Glutamatergic neuron (in vitro differentiated cells): Measurements from ENCODE around the gene ZKSCAN5. TPM values are rescaled to one million over a fixed set of nuclear protein-coding genes. Genes with fewer than 3 reads are reported as not detected.

Experiments
- DNase-seq: peaks from one replicate; pipeline ENCODE4 v3.0.0; 2022
- H3K27ac Mint-ChIP-seq: one replicate; pipeline ENCODE4 v1.8.0; 2020; ENCODE audit warnings: mild to moderate bottlenecking, mixed read lengths, inconsistent platforms; ENCODE audit not compliant: unreplicated experiment
- H3K27me3 Mint-ChIP-seq: one replicate; pipeline ENCODE4 v1.8.0; 2020; ENCODE audit warnings: mild to moderate bottlenecking, moderate library complexity, mixed read lengths, inconsistent platforms; ENCODE audit not compliant: unreplicated experiment
- H3K36me3 Mint-ChIP-seq: one replicate; pipeline ENCODE4 v1.8.0; 2020; ENCODE audit warnings: mild to moderate bottlenecking, mixed read lengths, inconsistent platforms; ENCODE audit not compliant: unreplicated experiment
- H3K4me1 Mint-ChIP-seq: one replicate; pipeline ENCODE4 v1.8.0; 2020; ENCODE audit warnings: mild to moderate bottlenecking, low read depth, mixed read lengths, inconsistent platforms; ENCODE audit not compliant: unreplicated experiment
- H3K4me3 Mint-ChIP-seq: one replicate; pipeline ENCODE4 v1.8.0; 2020; ENCODE audit warnings: mild to moderate bottlenecking, mixed read lengths, inconsistent platforms; ENCODE audit not compliant: unreplicated experiment
- H3K9me3 Mint-ChIP-seq: one replicate; pipeline ENCODE4 v1.8.0; 2020; ENCODE audit warnings: mild to moderate bottlenecking, moderate library complexity, mixed read lengths, inconsistent platforms; ENCODE audit not compliant: unreplicated experiment
- total RNA-seq: library from RNA; stranded (reverse); fragmentation: NEBNext Ultra II Directional; extraction: Animal tissue kit (Norgen Biotek cat#: 25700); gene quantifications from one replicate; pipeline ENCODE4 v1.2.1, GENCODE V29; 2021; ENCODE audit not compliant: unreplicated experiment
- TF ChIP-seq, protein P1 (sequence below): fragments of 200-600 bp; sonication (generic); IDR thresholded peaks from one replicate; pipeline ENCODE4 v1.5.0; 2021; ENCODE audit not compliant: partially characterized antibody, unreplicated experiment

ZKSCAN5 gene
- total RNA-seq, 1 donor from 2014 or later: 18.7 TPM

GRCh38 chr7:99551767-99552463 is 47.5 kb downstream of the ZKSCAN5 start, which contains the start of gene FAM200A:
Gene FAM200A, minus strand, starts transcription at chr7:99552114. Its CDS starts 3,707 bp downstream, at chr7:99548407.
- DNase-seq: peak; percentile 91
- H3K27ac Mint-ChIP-seq: peak within 1 kb of the TSS; percentile 69
- peaks cover 10% of the 10 kb centered on the region for H3K9me3 Mint-ChIP-seq
- H3K36me3 Mint-ChIP-seq: peaks cover 14% of the 10 kb centered on the region
- H3K4me1 Mint-ChIP-seq: peaks cover 6% of the 10 kb centered on the region
- TF ChIP-seq, protein P1, sequence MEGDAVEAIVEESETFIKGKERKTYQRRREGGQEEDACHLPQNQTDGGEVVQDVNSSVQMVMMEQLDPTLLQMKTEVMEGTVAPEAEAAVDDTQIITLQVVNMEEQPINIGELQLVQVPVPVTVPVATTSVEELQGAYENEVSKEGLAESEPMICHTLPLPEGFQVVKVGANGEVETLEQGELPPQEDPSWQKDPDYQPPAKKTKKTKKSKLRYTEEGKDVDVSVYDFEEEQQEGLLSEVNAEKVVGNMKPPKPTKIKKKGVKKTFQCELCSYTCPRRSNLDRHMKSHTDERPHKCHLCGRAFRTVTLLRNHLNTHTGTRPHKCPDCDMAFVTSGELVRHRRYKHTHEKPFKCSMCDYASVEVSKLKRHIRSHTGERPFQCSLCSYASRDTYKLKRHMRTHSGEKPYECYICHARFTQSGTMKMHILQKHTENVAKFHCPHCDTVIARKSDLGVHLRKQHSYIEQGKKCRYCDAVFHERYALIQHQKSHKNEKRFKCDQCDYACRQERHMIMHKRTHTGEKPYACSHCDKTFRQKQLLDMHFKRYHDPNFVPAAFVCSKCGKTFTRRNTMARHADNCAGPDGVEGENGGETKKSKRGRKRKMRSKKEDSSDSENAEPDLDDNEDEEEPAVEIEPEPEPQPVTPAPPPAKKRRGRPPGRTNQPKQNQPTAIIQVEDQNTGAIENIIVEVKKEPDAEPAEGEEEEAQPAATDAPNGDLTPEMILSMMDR: no peak
- H3K27me3 Mint-ChIP-seq: peaks cover 1% of the 10 kb centered on the region
- peak within 1 kb of the TSS; percentile 78 for H3K4me3 Mint-ChIP-seq

DNA sequence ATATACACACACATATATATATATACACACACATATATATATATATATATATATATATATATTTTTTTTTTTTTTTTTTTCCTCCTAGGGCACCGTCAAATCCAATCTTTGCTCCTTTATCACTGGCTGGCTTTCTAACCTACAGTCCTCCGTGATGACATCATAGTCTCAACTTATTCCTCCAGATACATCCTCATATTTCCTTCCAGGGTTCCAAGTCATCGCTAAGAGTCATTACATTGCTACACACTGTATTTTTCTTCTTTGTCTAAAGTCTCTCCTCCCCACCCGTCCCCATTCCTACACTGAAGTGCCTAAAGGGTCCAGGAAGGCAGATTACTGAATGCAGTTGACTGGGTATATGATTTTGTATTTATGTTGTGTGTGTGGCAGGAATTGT is 48.6 kb downstream of the ZKSCAN5 start:
- no peak overlapping the region for H3K27ac Mint-ChIP-seq
- TF ChIP-seq, protein P1: no peak
- H3K27me3 Mint-ChIP-seq: peaks cover 9% of the 10 kb centered on the region
- DNase-seq: no peak
- peaks cover 10% of the 10 kb centered on the region for H3K4me1 Mint-ChIP-seq
- H3K36me3 Mint-ChIP-seq: peaks cover 9% of the 10 kb centered on the region
- peak overlapping the region; percentile 66 for H3K4me3 Mint-ChIP-seq
- peaks cover 18% of the 10 kb centered on the region for H3K9me3 Mint-ChIP-seq

- Mint-ChIP-seq H3K36me3 (no peaks in the 10 kb centered on the region), H3K27ac (peak overlapping the region; percentile 1), H3K4me3 (no peak overlapping the region), H3K27me3 (peaks cover 11% of the 10 kb centered on the region), H3K9me3 (peaks cover 19% of the 10 kb centered on the region), H3K4me1 (peaks cover 10% of the 10 kb centered on the region)
- no peak for DNase-seq
- TF ChIP-seq, protein P1: no peak
Measured at GRCh38 chr7:99554939-99555338, 50.5 kb downstream of the ZKSCAN5 start.

- Mint-ChIP-seq H3K4me3 (peak overlapping the region; percentile 97), H3K4me1 (peaks cover 12% of the 10 kb centered on the region), H3K9me3 (peaks cover 15% of the 10 kb centered on the region), H3K27ac (peak overlapping the region; percentile 100), H3K36me3 (peaks cover 3% of the 10 kb centered on the region), H3K27me3 (peaks cover 11% of the 10 kb centered on the region)
- DNase-seq: no peak
- TF ChIP-seq, protein P1: no peak
Measured at GRCh38 chr7:99557196-99557607, 52.7 kb downstream of the ZKSCAN5 start.

- peak overlapping the region; percentile 97 for H3K4me3 Mint-ChIP-seq
- peaks cover 11% of the 10 kb centered on the region for H3K27me3 Mint-ChIP-seq
- peaks cover 8% of the 10 kb centered on the region for H3K4me1 Mint-ChIP-seq
- peak overlapping the region; percentile 100 for H3K27ac Mint-ChIP-seq
- DNase-seq: no peak
- H3K9me3 Mint-ChIP-seq: peaks cover 14% of the 10 kb centered on the region
- TF ChIP-seq, protein P1: no peak
- peaks cover 10% of the 10 kb centered on the region for H3K36me3 Mint-ChIP-seq
Measured at GRCh38 chr7:99557940-99558305, 53.5 kb downstream of the ZKSCAN5 start.
